GM12874 (cell line): Measurements from ENCODE around the gene NPC1L1.

ENCODE experiments used
- TF ChIP-seq, protein P1 (sequence below): IDR thresholded peaks from 2 replicates; pipeline ENCODE4 v1.5.1; 2011; ENCODE audit warnings: low read depth, mild to moderate bottlenecking, control low read depth, low read length, moderate library complexity; ENCODE audit not compliant: insufficient read depth

NPC1L1 gene

DNA sequence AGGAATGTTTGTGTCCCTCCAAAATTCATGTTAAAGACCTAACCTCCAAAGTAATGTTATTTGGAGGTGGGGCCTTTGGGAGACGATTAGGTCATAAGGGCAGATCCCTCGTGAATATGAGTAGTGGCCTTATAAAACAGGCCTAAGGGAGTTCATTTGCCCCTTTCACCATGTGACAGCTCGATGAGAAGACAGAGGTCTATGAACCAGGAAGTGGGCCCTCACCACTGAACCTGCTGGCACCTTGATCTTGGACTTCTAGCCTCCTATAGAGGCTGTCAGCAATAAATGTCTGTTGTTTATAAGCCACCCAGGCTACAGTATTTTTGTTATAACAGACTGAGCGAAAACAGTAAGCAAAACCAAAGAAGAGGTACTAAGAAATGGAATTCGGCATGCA is 64.8 kb downstream of the NPC1L1 start:
- TF ChIP-seq, protein P1, sequence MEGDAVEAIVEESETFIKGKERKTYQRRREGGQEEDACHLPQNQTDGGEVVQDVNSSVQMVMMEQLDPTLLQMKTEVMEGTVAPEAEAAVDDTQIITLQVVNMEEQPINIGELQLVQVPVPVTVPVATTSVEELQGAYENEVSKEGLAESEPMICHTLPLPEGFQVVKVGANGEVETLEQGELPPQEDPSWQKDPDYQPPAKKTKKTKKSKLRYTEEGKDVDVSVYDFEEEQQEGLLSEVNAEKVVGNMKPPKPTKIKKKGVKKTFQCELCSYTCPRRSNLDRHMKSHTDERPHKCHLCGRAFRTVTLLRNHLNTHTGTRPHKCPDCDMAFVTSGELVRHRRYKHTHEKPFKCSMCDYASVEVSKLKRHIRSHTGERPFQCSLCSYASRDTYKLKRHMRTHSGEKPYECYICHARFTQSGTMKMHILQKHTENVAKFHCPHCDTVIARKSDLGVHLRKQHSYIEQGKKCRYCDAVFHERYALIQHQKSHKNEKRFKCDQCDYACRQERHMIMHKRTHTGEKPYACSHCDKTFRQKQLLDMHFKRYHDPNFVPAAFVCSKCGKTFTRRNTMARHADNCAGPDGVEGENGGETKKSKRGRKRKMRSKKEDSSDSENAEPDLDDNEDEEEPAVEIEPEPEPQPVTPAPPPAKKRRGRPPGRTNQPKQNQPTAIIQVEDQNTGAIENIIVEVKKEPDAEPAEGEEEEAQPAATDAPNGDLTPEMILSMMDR: no peak

DNA sequence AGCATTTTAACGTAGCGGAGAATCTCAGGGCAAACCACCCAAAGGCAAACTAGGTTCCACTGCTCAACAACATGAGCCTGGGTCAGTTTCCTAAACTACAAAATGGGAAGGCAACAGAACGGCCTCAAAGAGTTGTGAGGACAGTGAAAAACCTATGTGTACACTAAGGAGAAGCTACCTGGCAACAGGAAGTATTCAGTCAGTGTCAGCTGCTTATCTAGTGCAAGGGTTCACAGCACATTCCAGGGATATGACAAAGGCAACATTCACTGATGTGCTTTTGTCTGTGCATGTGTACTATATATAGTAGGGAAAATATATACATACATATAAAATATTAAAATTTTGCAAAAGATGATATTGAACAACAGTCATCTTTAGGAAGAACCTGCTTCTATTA is 67.8 kb downstream of the NPC1L1 start:
- TF ChIP-seq, protein P1: no peak

DNA sequence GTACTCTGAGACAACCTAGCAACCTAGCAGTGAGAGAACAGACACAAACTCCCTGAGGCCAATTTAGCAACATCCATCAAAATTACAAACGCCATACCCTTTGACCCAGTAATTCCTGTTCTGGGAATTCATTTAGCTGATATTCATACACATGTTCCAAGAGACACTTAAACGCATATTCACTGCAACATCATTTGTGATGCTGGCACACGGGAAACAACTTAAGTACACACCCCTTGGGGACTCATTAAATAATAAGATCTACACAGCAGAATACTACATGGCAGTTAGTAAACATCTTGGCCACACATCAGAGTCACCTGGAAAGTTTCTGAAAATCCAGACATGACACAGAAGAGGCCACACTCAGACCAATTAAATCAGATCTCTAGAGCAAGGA is 68.3 kb downstream of the NPC1L1 start:
- TF ChIP-seq, protein P1: no peak

DNA sequence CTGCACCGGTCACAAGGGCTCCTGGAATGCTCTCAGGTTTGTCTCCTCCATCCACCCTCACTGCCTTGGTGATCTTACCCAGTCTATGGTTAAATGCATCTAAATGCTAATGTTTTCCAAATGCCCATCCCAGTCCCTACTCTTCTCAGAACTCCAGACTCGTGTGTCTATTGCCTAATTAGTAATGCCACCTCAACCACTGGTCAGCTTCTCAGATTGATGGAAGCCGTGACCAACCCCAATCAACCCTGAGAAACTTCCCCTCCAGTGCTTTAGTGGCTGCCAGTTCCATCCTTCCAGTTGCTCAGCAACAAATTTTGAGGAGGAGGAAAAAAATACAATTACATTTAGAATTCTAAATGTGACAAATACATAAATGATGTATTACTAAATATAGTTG is 69.3 kb downstream of the NPC1L1 start:
- TF ChIP-seq, protein P1: no peak

DNA sequence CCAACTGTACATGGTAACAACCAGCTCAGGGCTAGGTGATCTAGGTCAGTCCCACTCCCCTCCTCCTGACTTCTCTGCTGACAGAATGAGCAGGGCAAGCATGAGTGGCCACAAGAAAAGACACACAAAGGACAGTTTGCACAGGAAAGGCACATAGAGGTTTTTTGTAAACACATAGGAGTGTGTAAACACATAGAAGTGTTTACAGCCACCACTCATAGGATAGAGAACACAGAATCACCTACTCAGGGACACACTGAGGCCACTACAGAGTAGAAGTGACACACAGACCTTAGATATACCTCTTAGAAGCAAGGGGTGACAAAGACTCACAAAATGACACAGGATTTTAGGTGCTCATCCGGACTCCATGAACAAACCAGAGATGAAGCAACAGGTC is 69.7 kb downstream of the NPC1L1 start:
- TF ChIP-seq, protein P1: no peak

DNA sequence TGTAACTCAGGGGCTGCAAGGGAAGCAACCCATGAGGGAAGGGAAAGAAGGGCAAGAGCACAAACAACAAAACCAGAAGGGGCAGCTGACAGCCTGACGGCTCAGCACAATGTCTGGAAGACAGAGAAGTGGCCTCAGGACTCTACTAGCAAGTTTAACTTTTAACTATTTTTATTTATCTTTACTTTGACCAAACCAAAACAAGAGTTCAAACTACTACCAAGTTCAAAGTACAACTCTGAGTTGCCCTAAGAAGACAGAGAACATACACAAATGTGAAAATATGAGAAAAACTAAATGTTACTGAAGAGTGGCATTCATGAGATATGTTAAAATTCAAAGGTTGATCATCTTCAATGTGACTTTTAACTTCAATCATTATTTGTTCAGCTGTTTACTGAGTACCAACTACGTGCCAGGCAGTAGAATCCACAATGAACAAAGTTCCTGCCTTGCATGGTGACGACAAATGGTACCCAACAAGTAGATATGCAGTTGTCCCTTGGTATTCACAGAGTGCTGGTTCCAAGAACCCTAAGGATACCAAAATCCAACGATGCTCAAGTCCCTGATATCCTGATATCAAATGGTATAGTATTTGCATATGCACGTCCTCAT is 70.4 kb downstream of the NPC1L1 start:
- TF ChIP-seq, protein P1: no peak

DNA sequence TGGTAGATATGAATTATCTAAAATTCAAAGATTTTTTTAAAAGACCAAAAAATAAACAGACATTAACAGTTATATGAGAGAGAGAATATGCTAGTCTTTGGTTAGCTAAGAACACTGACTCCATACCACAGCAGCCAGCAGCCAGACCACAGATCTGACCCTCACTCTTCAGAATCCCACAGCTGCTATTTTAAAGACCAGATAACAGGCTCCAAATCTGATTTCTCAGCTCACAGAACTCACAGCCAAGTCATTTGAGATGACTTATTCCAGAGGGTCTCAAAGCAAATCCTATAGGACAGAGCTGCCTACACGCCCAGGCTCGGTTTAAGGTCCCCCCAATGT is 71.0 kb downstream of the NPC1L1 start:
- TF ChIP-seq, protein P1: no peak
